GM21786 (cell line): Measurements from ENCODE around the gene ZNF550.
"Not testable (repeated sequence)": the region's sequence is repeated elsewhere in the genome, so short reads cannot be mapped to it uniquely, and the experiment has no call there.

Experiments
- ATAC-seq: cut with Tn5 transposase; IDR thresholded peaks from one replicate; pipeline ENCODE4 v1.9.1; 2021; ENCODE audit not compliant: unreplicated experiment

Gene ZNF550

GRCh38 chr19:57537953-57538547 is 21.6 kb downstream of the ZNF550 start:
- ATAC-seq = no peak

- peak; percentile 97 for ATAC-seq
Observed at GRCh38 chr19:57527136-57527881, 32.4 kb downstream of the ZNF550 start, which contains the start of gene ZNF549. ZNF549 (plus strand) TSS chr19:57527356; CDS start chr19:57527574, 218 bp downstream.

DNA sequence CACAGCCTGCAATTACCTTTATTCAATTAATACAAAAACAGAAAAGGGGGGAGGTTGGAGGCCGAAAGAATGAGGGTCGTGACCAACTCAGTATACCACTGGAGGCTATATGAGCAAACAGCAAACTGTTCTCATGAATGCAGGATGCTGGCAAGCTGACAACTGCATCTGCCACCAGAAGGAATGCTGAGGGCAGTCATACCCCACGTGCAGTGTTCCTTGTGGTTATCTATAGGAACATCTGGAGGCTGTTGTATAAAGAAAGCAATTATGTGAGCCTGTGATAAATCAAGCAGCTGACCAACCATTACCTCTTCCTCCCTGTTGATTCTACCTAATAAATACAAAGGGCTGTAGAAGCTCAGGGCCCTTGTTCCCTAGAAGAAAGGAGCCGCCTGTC is 41.6 kb downstream of the ZNF550 start:
- ATAC-seq = not testable (repeated sequence)

DNA sequence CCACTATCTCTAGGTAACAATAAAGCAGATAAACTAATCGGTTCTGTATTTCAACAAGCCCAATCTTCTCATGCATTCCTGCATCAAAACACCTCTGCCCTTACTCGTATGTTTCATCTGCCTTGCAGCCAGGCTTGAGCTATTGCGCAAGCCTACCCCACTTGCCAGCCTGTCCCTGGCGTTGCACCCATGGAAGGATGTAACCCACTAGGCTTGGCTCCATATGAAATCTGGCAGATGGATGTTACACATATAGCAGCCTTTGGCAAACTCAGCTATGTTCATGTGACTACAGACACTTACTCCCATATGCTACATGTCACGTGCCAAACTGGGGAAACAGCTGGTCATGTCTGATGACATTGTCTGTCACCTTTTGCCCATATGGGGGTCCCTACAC is 44.4 kb downstream of the ZNF550 start:
- ATAC-seq = no peak

DNA sequence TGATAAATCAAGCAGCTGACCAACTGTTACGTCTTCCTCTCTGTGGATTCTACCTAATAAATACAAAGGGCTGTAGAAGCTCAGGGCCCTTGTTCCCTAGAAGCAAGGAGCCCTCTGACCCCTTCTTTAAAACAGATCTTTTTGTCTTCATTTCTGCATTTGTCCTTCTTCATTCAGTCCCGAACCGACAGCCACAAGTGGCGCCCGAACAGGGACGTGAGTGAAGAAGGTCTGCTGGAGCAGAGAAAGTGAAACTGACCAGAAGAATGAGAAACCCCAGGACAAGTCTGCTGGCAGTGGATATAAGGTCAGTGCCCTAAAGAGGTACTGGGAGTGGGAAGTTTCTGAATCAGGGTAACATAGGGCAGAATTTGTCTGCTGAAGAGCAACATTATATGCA is 46.8 kb downstream of the ZNF550 start:
- no peak for ATAC-seq

DNA sequence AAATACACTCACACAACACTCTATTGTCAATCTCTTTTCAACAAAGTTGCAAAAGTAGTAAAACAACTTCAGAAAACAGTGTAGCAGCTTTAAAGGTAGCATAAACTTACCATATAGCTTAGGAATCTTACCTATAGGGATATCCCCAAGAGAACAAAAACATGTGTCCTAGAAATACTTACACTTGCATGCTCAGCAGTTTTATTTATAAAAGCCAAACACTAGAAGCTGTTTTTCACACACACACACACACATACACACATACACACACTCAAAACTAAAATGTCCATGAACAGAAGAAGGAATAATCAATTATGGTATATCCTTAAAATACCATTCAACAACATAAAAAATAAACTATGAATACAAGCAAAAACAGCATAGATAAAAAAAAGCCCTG is 48.2 kb downstream of the ZNF550 start:
- no peak for ATAC-seq

GRCh38 chr19:57506163-57506562 is 53.5 kb downstream of the ZNF550 start:
- no peak for ATAC-seq

- ATAC-seq = not testable (repeated sequence)
Observed at GRCh38 chr19:57500400-57500799, 59.3 kb downstream of the ZNF550 start.

DNA sequence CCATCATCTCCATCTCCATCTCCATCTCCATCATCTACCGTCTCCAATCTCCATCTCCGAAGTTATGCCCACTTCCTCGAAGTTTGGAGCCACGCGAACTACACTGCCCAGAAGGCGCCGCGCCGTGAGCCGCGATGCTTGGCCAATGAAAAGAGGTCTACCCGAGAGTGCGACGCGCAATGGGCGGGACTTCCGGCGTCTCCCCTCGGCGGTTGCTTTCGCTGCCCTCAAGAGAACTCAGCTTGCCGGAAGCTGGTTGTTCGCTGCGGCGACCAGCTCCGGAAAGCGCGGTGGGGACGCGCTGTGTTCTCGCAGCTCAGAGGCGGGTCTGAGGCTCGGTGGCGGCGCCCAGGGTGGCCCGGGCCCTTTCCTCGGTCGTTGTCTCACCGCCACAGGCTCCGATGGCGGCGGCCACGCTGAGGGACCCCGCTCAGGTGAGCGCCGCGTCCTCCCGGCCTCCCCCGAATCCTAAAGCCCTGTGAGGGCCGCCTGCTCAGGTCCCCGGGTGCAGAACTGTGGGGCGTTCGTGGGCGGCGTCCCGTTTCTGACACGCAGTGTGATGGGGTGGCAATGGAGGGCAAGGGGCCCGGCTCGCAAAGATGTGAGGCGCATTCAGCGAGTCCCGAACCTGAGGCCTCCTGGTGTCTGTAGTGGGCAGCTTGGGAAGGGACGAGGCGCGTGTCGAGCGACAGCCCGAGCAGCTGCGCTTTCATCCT is 59.8 kb downstream of the ZNF550 start, which contains the start of gene ZNF773:
Gene ZNF773, plus strand, starts transcription at position 259 of the 716 bp plus-strand sequence. Its CDS starts 143 bp downstream, at position 402.
- ATAC-seq = peak; percentile 97

DNA sequence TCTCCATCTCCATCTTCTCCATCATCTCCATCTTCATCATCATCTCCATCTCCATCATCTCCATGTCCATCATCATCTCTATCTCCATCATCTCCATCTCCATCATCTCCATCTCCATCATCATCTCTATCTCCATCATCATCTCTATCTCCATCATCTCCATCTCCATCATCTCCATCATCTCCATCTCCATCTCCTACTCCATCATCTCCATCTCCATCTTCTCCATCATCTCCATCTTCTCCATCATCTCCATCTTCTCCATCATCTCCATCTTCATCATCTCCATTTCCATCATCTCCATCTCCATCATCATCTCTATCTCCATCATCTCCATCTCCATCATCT is 60.4 kb downstream of the ZNF550 start:
- ATAC-seq = not testable (repeated sequence)

DNA sequence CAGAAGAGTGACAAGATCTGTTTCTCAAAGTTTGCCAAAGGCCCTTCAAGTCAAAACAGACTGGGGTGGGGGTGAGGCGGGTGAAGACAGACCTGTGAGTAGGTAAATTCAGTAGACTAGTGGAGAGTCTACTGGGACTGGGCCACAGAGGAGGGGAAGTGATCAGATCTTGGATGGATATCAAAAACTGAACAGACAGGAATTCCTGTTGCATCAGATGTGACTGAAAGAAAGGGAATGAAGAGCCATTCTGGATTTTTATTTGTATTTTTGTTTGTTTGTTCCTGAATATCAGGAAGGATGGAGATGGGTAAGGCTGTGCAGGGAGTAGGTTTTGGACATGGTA is 71.4 kb downstream of the ZNF550 start:
- not testable (repeated sequence) for ATAC-seq

- ATAC-seq = peak; percentile 95
Observed at GRCh38 chr19:57487477-57488298, 72.0 kb downstream of the ZNF550 start, which contains the start of gene ZNF419. ZNF419 (plus strand) TSS chr19:57487750; CDS start chr19:57487951, 201 bp downstream.
